Skeletal muscle satellite cell (primary cell): Measurements from ENCODE around the gene EGF.

Source experiments
- H3K27me3 ChIP-seq: 2 replicates; pipeline ENCODE4 v1.7.0; 2013; ENCODE audit warnings: low read length; ENCODE audit not compliant: control insufficient read depth, insufficient read depth
- H3K36me3 ChIP-seq: 2 replicates; pipeline ENCODE4 v1.7.0; 2013; ENCODE audit warnings: mild to moderate bottlenecking, control low read depth, low read length; ENCODE audit not compliant: insufficient read depth
- H3K4me1 ChIP-seq: 2 replicates; pipeline ENCODE4 v1.7.0; 2013; ENCODE audit warnings: low read length; ENCODE audit not compliant: control insufficient read depth, insufficient read depth
- H3K4me2 ChIP-seq: 2 replicates; pipeline ENCODE4 v1.7.0; 2013; ENCODE audit warnings: mild to moderate bottlenecking, low read length
- H3K4me3 ChIP-seq: 2 replicates; pipeline ENCODE4 v1.7.0; 2013; ENCODE audit warnings: low read length
- H3K9ac ChIP-seq: 2 replicates; pipeline ENCODE4 v1.7.0; 2013; ENCODE audit warnings: mild to moderate bottlenecking, low read depth, low read length, moderate library complexity
- H3K9me3 ChIP-seq: replicated peaks from 2 replicates; pipeline ENCODE4 v1.7.0; 2013; ENCODE audit warnings: mild to moderate bottlenecking, control low read depth, low read length

EGF gene

DNA sequence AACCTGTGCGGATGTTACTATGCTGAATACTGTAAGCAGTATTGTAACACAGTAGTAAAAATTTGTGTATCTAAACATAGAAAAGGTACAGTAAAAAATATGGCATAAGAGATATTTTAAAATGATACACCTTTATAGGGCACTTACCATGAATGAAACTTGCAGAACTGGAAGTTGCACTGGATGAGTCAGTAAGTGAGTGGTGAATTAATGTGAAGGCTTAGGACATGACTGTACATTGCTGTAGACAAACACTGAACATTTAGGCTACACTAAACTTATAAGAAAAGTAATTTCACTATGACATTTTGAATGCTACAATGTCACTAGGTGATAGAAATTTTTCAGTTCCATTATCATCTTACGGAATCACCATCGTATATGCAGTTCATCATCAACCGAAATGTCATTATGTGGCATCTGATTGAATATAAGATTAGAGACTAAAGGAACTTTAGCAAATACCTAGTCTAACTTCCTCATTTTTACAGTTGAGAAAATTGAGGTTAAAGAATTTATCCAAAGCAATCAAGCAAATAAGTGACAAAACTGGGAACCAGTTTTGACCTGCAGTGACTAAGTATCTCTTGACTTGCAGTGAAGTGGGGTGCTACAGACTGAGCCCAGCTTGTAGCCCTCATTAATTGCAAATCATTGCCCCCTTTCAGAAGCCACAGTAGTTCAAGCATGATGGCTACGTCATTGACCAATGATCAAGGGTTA is 55.3 kb downstream of the EGF start:
- no peak overlapping the region for H3K4me2 ChIP-seq
- H3K9ac ChIP-seq = no peak overlapping the region
- H3K4me3 ChIP-seq = no peak overlapping the region
- peaks cover 9% of the 10 kb centered on the region for H3K4me1 ChIP-seq
- H3K36me3 ChIP-seq = no peaks in the 10 kb centered on the region
- H3K27me3 ChIP-seq = peaks cover 3% of the 10 kb centered on the region
- no peaks in the 10 kb centered on the region for H3K9me3 ChIP-seq

DNA sequence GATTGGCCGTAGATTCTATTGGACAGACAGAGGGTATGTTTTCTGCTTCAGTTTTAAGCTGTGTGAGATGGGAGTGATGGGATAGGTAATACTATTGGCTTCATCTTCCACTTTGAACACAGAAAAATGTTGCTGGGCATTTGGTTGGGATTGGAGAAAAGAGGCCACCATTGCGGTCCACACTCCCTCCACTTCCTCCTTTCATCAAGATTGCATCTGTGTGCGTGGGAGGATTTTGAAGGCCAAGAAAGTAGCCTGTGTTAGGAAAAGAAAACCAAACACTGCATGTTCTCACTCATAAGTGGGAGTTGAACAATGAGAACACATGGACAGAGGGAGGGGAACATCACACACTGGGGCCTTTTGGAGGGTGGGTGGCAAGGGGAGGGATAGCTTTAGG is 56.4 kb downstream of the EGF start:
- Histone ChIP-seq H3K9me3 (no peaks in the 10 kb centered on the region), H3K36me3 (no peaks in the 10 kb centered on the region), H3K9ac (no peak overlapping the region), H3K4me3 (no peak overlapping the region), H3K4me2 (no peak overlapping the region), H3K27me3 (peaks cover 3% of the 10 kb centered on the region), H3K4me1 (peaks cover 9% of the 10 kb centered on the region)

- Histone ChIP-seq H3K36me3 (no peaks in the 10 kb centered on the region), H3K4me1 (peaks cover 9% of the 10 kb centered on the region), H3K4me2 (no peak overlapping the region), H3K9ac (no peak overlapping the region), H3K27me3 (peaks cover 3% of the 10 kb centered on the region), H3K9me3 (no peaks in the 10 kb centered on the region), H3K4me3 (no peak overlapping the region)
Measured at GRCh38 chr4:109969919-109970318, 57.2 kb downstream of the EGF start.

- H3K36me3 ChIP-seq = no peaks in the 10 kb centered on the region
Measured at GRCh38 chr4:109972786-109973528, 60.3 kb downstream of the EGF start.

DNA sequence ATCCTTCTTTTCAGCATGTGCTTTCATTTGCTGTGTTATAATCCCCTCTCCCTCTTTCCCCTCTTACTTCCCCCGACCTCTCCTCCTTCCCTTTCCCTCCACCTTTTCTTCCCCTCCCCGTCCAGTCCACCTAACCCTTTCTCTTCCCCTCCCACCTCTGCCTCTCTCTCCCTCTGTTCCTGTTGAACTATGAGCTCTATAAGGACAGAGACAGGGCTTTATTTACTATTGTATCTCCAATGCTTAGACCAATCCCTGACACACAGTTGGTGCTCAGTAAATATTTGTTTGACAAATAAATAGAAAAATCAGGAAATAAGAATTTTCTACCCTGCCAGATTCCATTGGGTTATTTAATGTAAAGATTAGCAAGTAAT is 60.8 kb downstream of the EGF start:
- H3K9me3 ChIP-seq = no peaks in the 10 kb centered on the region
- H3K36me3 ChIP-seq = no peaks in the 10 kb centered on the region
- H3K27me3 ChIP-seq = peaks cover 3% of the 10 kb centered on the region

More at GRCh38 chr4:109972786-109973528, 60.3 kb downstream of the EGF start:
- no peak overlapping the region for H3K4me2 ChIP-seq
- H3K4me3 ChIP-seq = no peak overlapping the region
- H3K4me1 ChIP-seq = peaks cover 5% of the 10 kb centered on the region
- no peak overlapping the region for H3K9ac ChIP-seq
- peaks cover 3% of the 10 kb centered on the region for H3K27me3 ChIP-seq
- H3K9me3 ChIP-seq = no peaks in the 10 kb centered on the region

DNA sequence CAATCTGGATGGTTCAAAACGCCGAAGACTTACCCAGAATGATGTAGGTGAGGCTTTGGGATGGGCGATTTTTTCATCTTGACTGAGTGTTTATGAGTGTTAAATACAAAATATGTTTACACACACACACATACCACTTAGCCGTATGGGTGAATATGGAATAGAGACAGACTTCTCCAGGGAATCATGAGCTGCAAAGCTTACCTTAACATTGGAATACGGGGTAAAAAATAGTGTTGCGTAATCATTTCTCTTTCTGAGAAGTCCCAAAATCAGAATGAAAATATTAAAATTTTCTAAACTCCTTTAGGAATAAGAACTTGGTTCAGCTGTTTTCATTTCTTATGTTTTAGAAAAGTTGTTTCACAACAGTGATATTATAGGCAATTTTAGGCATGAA is 63.5 kb downstream of the EGF start:
- no peak overlapping the region for H3K9ac ChIP-seq
- peaks cover 3% of the 10 kb centered on the region for H3K27me3 ChIP-seq
- no peak overlapping the region for H3K4me3 ChIP-seq
- no peak overlapping the region for H3K4me2 ChIP-seq
- H3K9me3 ChIP-seq = no peaks in the 10 kb centered on the region
- H3K4me1 ChIP-seq = peaks cover 16% of the 10 kb centered on the region
- no peaks in the 10 kb centered on the region for H3K36me3 ChIP-seq

More for the DNA sequence above, 60.8 kb downstream of the EGF start:
- no peak overlapping the region for H3K9ac ChIP-seq
- no peak overlapping the region for H3K4me3 ChIP-seq
- H3K4me2 ChIP-seq = no peak overlapping the region
- H3K4me1 ChIP-seq = no peaks in the 10 kb centered on the region

- no peaks in the 10 kb centered on the region for H3K9me3 ChIP-seq
- H3K4me2 ChIP-seq = no peak overlapping the region
- H3K36me3 ChIP-seq = no peaks in the 10 kb centered on the region
Measured at GRCh38 chr4:109977854-109978501, 65.3 kb downstream of the EGF start.

DNA sequence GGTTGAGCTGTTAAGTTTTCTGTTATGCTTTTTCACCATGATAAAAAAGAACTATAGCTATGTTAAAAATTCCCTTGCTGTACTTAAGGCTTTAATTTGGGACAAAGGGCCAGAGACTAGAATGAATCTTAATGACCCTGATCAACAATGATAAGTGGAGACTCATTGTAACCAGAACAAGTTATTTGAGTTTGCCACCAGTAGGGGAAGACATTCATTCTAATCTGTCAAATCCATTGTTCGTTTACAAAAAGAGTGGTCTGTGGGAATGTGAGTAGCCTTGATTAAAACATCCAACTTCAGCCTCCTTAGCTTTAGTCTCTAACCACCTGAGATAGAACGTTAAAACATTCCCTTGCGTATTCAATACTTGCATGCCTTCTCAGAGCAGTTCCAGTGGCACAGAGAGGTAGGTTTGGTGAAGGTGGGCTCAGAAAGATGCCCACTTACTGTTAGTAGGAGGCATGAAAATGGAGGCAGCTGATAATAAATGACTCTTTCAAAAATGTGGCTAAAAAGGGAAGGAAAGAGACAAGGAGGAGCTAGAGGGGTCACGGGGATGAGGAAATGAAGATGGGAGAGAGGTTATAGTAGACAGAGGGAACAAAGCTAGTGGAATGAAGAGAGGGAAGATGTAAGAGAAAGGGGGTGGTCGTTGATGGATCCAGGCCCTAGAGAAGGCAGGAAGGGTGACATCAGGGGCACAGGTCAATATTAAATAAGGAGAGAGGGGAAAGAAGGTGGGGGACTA is 66.2 kb downstream of the EGF start:
- H3K4me1 ChIP-seq = peaks cover 16% of the 10 kb centered on the region

More at GRCh38 chr4:109977854-109978501, 65.3 kb downstream of the EGF start:
- Histone ChIP-seq H3K4me1 (peaks cover 16% of the 10 kb centered on the region), H3K27me3 (no peaks in the 10 kb centered on the region), H3K4me3 (no peak overlapping the region), H3K9ac (no peak overlapping the region)

GRCh38 chr4:109979920-109980717 is 67.4 kb downstream of the EGF start:
- H3K36me3 ChIP-seq = no peaks in the 10 kb centered on the region
- no peak overlapping the region for H3K4me3 ChIP-seq
- peaks cover 16% of the 10 kb centered on the region for H3K4me1 ChIP-seq
- H3K4me2 ChIP-seq = peak overlapping the region; percentile 45
- H3K27me3 ChIP-seq = no peaks in the 10 kb centered on the region
- no peaks in the 10 kb centered on the region for H3K9me3 ChIP-seq
- no peak overlapping the region for H3K9ac ChIP-seq

More for the DNA sequence above, 66.2 kb downstream of the EGF start:
- Histone ChIP-seq H3K27me3 (no peaks in the 10 kb centered on the region), H3K4me2 (no peak overlapping the region), H3K36me3 (no peaks in the 10 kb centered on the region), H3K4me3 (no peak overlapping the region), H3K9ac (no peak overlapping the region), H3K9me3 (no peaks in the 10 kb centered on the region)

- no peak overlapping the region for H3K4me3 ChIP-seq
- H3K36me3 ChIP-seq = no peaks in the 10 kb centered on the region
- H3K4me2 ChIP-seq = no peak overlapping the region
- no peaks in the 10 kb centered on the region for H3K9me3 ChIP-seq
- H3K4me1 ChIP-seq = peaks cover 16% of the 10 kb centered on the region
- no peak overlapping the region for H3K9ac ChIP-seq
- no peaks in the 10 kb centered on the region for H3K27me3 ChIP-seq
Measured at GRCh38 chr4:109981936-109982335, 69.3 kb downstream of the EGF start.
